Naive thymus-derived CD8-positive, alpha-beta T cell (primary cell): ENCODE data around the gene STIM1. TPM values are rescaled to one million over a fixed set of nuclear protein-coding genes. Genes with fewer than 3 reads are reported as not detected.
"Not testable (repeated sequence)": the region's sequence is repeated elsewhere in the genome, so short reads cannot be mapped to it uniquely, and the experiment has no call there.

Experiments
- ATAC-seq, 2 donors: fragments of 150-1000 bp; cut with Tn5 transposase in 1 of 2; sonication (Bioruptor Pico), chemical (Tn5 transposase) in 1 of 2; 1 replicate in 1 of 2; 2 replicates in 1 of 2; pipeline ENCODE4 v1.10.0; 2021; ENCODE audit warnings: mild to moderate bottlenecking in 2 of 2, moderate library complexity in 2 of 2
- POLR2A ChIA-PET: fragments of 350-600 bp; sonication (Branson Sonifier 250); formaldehyde crosslinking; loops from one replicate; lab custom pipeline; 2021; ENCODE audit warnings: antibody characterized with exemption; lab: Charles Lee
- DNase-seq, 10 donors: peaks; one replicate each; pipeline versions ENCODE4 v3.0.0 to v3.0.0-alpha.2; 2020 to 2022
- H3K27ac Mint-ChIP-seq, 10 donors: one replicate each; pipeline ENCODE4 v1.8.0; 2020 to 2022; ENCODE audit warnings: mild to moderate bottlenecking in 10 of 10, mixed read lengths in 10 of 10, moderate library complexity in 4 of 10, inconsistent platforms in 1 of 10
- H3K27me3 Mint-ChIP-seq, 5 donors: one replicate each; pipeline ENCODE4 v1.8.0; 2021 to 2022; ENCODE audit warnings: mixed read lengths in 5 of 5
- H3K36me3 Mint-ChIP-seq, 3 donors: one replicate each; pipeline ENCODE4 v1.8.0; 2020 to 2022; ENCODE audit warnings: mixed read lengths in 3 of 3, mild to moderate bottlenecking in 2 of 3, inconsistent platforms in 1 of 3
- H3K4me1 Mint-ChIP-seq, 4 donors: one replicate each; pipeline ENCODE4 v1.8.0; 2021 to 2022; ENCODE audit warnings: mixed read lengths in 4 of 4
- H3K4me3 Mint-ChIP-seq, 10 donors: one replicate each; pipeline ENCODE4 v1.8.0; 2020 to 2022; ENCODE audit warnings: mild to moderate bottlenecking in 10 of 10, mixed read lengths in 10 of 10, moderate library complexity in 6 of 10, inconsistent platforms in 1 of 10
- H3K9me3 Mint-ChIP-seq, 9 donors: one replicate each; pipeline ENCODE4 v1.8.0; 2020 to 2022; ENCODE audit warnings: mixed read lengths in 9 of 9, mild to moderate bottlenecking in 3 of 9, inconsistent platforms in 1 of 9, moderate library complexity in 1 of 9
- polyA plus RNA-seq, 3 donors: library from polyadenylated mRNA; unstranded; fragments of 300-500 nt; fragmentation: Illumina TruSeq; gene quantifications; one replicate each; pipeline ENCODE4 v1.2.3, GENCODE V29; 2021
- total RNA-seq, 8 experiments: library from RNA in 2 of 8; stranded (reverse) in 2 of 8; gene quantifications; one replicate each; pipeline ENCODE4 v1.2.3 and lab custom pipeline; 2021 to 2026

Gene STIM1
- total and polyA plus RNA-seq, 5 experiments from 2014 or later = 33.4 to 101 (median 39.0) TPM

DNA sequence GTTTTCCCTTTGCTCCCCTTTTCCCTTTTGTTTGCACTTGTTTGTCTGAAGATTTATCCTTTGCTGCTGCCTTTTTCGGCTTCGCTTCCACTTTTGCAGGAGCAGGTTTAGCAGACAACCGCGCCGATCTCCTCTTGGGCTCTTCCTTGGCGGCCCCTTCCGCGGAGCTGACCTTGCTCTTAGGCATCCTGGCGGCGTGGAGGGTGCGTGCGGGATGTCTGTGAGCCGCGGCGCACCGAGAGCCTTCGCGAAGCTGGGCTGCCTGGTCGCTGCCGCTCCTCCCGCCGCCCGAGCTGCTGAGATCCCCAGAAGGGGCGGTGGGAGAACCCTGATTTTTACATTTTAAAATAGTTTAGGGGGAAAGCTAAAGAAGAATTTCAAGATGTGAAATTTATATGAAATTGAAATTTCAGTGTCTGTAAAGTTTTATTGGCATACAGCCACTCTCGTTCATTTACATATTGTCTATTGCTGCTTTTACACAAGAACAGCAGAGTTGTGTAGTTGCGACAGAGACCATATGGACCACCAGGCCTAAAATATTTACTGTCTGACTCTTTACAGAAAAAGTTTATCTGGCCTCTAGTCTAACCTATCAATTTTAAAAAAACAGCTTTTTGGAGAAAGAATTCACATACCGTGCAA is 133.9 kb downstream of the STIM1 start:
- DNase-seq (peak in 1 of 10 donors; percentile 9), ATAC-seq (no peak)
- POLR2A ChIA-PET = interaction anchor here (0.6 to 1.9 kb wide), 6 partner anchors 18 to 151 kb away, joined by 3 to 16 read pairs (median 5); partner anchors contain the start of genes RHOG and STIM1
- H3K27me3 Mint-ChIP-seq = no peaks in the 10 kb centered on the region
- H3K36me3 Mint-ChIP-seq = peaks cover 7% of the 10 kb centered on the region in 3 donors
- H3K4me1 Mint-ChIP-seq = peaks cover 30 to 84% (median 82%) of the 10 kb centered on the region in 4 donors
- H3K4me3 Mint-ChIP-seq = peak overlapping the region; percentile 16 to 78 (median 61)
- H3K27ac Mint-ChIP-seq = peak overlapping the region; percentile 52 to 95 (median 86)
- peaks cover 2 to 9% (median 5%) of the 10 kb centered on the region in 9 donors for H3K9me3 Mint-ChIP-seq

DNA sequence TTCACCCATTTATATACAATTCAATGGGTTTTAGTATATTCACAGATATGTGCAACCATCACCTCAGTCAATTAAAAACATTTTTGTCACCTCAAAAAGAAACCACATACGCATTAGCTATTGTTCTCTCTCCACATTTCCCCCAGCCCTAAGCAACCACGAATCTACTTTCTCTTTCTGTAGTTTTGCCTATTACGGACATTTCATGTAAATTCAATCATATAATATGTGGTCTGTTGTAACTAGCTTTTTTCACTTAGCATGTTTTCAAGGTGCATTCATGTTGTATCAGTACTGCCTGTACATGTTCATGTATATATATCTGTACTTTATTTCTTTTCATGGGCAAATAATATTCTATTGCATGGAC is 134.4 kb downstream of the STIM1 start:
- DNase-seq (peak in 4 of 10 donors; percentile 43 to 80 (median 64)), ATAC-seq (peak; percentile 82 to 85)
- POLR2A ChIA-PET = interaction anchor here (0.6 to 1.9 kb wide), 6 partner anchors 17 to 152 kb away, joined by 3 to 16 read pairs (median 5); partner anchors contain the start of genes RHOG and STIM1
- H3K4me3 Mint-ChIP-seq = peak overlapping the region; percentile 16 to 78 (median 58)
- peaks cover 3 to 14% (median 9%) of the 10 kb centered on the region in 9 donors for H3K9me3 Mint-ChIP-seq
- no peaks in the 10 kb centered on the region for H3K27me3 Mint-ChIP-seq
- H3K4me1 Mint-ChIP-seq = peaks cover 33 to 84% (median 81%) of the 10 kb centered on the region in 4 donors
- H3K27ac Mint-ChIP-seq = peak overlapping the region; percentile 52 to 95 (median 86)
- H3K36me3 Mint-ChIP-seq = peaks cover 11 to 12% (median 12%) of the 10 kb centered on the region in 3 donors

DNA sequence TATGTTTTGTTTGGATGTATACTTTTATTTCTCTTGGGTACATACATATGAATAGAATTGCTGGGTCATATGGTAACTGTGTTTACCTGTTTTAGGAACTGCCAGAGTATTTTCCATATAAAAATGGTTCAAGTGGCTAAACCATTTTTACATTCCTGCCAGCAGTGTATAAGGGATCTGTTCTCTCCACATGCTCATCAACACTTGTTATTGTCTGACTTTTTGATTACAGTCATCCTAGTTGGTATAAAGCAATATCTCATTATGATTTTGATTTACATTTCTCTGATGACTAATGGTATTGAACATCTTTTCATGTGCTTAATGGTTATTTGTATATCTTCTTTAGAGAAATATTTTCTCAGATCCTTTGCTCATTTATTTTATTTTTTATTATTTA is 134.9 kb downstream of the STIM1 start:
- no peaks in the 10 kb centered on the region for H3K27me3 Mint-ChIP-seq
- H3K4me1 Mint-ChIP-seq = peaks cover 30 to 84% (median 81%) of the 10 kb centered on the region in 4 donors
- DNase-seq (no peak), ATAC-seq (no peak)
- POLR2A ChIA-PET = interaction anchor here (0.6 to 1.9 kb wide), 4 partner anchors 17 to 152 kb away, joined by 3 to 16 read pairs (median 8); partner anchors contain the start of gene STIM1
- H3K9me3 Mint-ChIP-seq = peaks cover 3 to 19% (median 11%) of the 10 kb centered on the region in 9 donors
- peak overlapping the region in 9 of 10 donors; percentile 52 to 95 (median 82) for H3K27ac Mint-ChIP-seq
- H3K4me3 Mint-ChIP-seq = peak overlapping the region in 9 of 10 donors; percentile 36 to 78 (median 65)
- peaks cover 16% of the 10 kb centered on the region in 3 donors for H3K36me3 Mint-ChIP-seq

DNA sequence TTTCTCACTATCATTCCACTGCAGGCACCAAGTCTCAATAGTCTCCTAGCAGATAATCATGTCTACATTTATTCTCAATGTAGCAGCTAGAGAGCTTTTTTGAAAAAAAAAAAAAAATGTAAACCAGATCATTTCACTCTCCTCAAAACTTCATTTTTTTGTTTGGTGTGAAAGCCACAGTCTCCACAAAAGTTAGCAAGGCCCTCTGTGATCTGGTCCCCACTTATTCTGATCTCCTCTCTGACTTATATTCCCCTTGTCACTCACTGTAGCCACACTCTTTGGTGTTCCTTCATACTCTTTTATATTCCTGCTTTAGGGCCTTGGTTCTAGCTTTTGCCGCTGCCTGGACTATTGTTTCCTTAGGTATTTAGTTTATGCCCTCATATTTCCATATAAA is 137.5 kb downstream of the STIM1 start:
- Mint-ChIP-seq H3K27ac (peak overlapping the region in 8 of 10 donors; percentile 23 to 86 (median 74)), H3K4me3 (peak overlapping the region in 7 of 10 donors; percentile 0 to 57 (median 43)), H3K4me1 (peaks cover 31 to 84% (median 80%) of the 10 kb centered on the region in 4 donors), H3K27me3 (no peaks in the 10 kb centered on the region), H3K9me3 (peaks cover 3 to 19% (median 11%) of the 10 kb centered on the region in 9 donors), H3K36me3 (peaks cover 16 to 18% (median 17%) of the 10 kb centered on the region in 3 donors)
- POLR2A ChIA-PET = interaction anchor here (0.6 to 2.0 kb wide), 2 partner anchors 51 to 140 kb away, joined by 3 to 5 read pairs; no protein-coding TSS in a partner anchor
- ATAC-seq (peak; percentile 24 to 26), DNase-seq (peak in 2 of 10 donors; percentile 24 to 39)

DNA sequence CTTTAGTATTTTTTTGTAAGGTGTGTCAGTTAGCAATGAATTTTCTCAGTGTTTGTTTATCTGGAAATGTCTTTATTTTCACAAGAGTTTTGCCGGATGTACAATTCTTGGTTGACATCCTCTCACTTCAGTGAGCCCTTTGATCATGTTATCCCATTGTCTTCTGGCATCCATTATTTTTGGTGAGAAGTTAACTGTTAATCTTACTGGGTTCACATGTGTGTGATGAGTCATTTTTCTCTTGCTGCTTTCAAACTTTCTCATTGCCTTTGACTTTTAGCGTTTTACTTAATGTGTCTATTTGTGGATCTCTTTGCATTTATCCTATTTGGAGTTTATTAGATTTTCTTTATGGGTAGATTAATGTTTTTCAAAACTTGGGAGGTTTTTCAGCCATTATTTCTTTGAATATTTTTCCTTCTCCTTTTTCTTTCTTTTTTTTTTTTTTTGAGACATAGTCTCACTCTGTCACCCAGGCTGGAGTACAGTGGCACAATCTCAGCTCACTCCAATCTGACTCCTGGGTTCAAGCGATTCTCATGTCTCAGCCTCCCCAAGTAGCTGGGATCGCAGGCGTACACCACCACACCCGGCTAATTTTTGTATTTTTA is 138.7 kb downstream of the STIM1 start:
- ATAC-seq (no peak), DNase-seq (no peak)
- H3K27ac Mint-ChIP-seq = peak overlapping the region in 5 of 10 donors; percentile 5 to 74 (median 33)
- peaks cover 17 to 18% (median 17%) of the 10 kb centered on the region in 3 donors for H3K36me3 Mint-ChIP-seq
- H3K9me3 Mint-ChIP-seq = peaks cover 3 to 19% (median 11%) of the 10 kb centered on the region in 9 donors
- peak overlapping the region in 4 of 10 donors; percentile 0 to 48 (median 10) for H3K4me3 Mint-ChIP-seq
- POLR2A ChIA-PET = interaction anchor here (2.0 kb wide), 1 partner anchor 52 kb away, joined by 5 read pairs; no protein-coding TSS in a partner anchor
- H3K27me3 Mint-ChIP-seq = no peaks in the 10 kb centered on the region
- H3K4me1 Mint-ChIP-seq = peaks cover 33 to 84% (median 76%) of the 10 kb centered on the region in 4 donors

DNA sequence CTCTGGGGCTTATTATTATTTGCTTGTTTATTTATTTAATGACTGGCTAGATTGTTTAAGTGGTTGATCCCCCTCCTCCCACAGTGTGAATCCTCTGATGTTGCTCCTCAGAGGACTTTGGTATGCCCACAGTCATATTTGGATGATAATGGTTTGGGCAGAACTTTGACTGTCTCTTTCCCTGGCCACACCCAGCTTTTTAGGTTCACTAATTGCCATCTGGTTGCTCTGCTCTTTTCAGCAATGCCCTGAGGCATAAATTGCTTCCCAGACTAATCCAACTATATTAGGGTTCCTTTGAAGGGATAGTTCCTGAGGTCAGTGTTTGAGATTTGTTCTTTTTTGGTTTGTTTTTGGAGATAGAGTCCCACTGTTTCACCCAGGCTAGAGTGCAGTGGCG is 139.8 kb downstream of the STIM1 start:
- H3K27me3 Mint-ChIP-seq = no peaks in the 10 kb centered on the region
- ATAC-seq (no peak), DNase-seq (no peak)
- H3K27ac Mint-ChIP-seq = peak overlapping the region in 1 of 10 donors; percentile 43
- peak overlapping the region in 3 of 10 donors; percentile 25 to 42 (median 30) for H3K4me3 Mint-ChIP-seq
- peaks cover 37 to 80% (median 70%) of the 10 kb centered on the region in 4 donors for H3K4me1 Mint-ChIP-seq
- POLR2A ChIA-PET = no interaction called here
- H3K36me3 Mint-ChIP-seq = peaks cover 18 to 21% (median 20%) of the 10 kb centered on the region in 3 donors
- peaks cover 2 to 19% (median 11%) of the 10 kb centered on the region in 9 donors for H3K9me3 Mint-ChIP-seq

DNA sequence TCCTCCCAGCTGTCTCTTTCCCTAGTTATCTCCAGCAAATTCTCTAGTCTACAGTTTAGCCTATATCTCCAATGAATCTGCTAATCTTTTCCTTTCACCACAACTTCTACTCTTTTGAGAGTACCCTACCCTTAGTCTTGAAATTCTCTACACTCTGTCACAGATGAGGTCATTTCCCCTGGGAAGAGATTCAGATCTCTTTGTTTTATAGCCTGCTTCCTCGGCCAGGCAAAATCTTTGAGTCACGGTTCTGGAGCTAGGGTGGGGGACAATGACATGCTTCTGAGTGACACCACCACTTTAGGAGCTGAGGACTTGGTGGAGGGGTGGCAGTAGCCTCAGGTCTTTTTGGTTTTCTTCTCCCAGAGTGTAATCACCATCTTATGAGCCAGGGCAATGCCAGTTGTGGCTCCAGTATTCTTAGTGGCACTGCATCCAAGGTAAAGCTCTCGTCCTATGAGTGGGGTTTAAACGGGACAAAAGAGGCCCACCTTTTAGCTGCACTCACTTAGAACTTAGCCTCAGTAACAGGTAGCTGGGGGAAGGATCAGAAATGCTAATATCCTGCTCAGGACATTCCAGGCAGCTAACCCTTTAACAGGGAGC is 140.6 kb downstream of the STIM1 start:
- peaks cover 34 to 74% (median 64%) of the 10 kb centered on the region in 4 donors for H3K4me1 Mint-ChIP-seq
- H3K27ac Mint-ChIP-seq = peak overlapping the region in 5 of 10 donors; percentile 26 to 47 (median 41)
- H3K36me3 Mint-ChIP-seq = peaks cover 18 to 21% (median 20%) of the 10 kb centered on the region in 3 donors

DNA sequence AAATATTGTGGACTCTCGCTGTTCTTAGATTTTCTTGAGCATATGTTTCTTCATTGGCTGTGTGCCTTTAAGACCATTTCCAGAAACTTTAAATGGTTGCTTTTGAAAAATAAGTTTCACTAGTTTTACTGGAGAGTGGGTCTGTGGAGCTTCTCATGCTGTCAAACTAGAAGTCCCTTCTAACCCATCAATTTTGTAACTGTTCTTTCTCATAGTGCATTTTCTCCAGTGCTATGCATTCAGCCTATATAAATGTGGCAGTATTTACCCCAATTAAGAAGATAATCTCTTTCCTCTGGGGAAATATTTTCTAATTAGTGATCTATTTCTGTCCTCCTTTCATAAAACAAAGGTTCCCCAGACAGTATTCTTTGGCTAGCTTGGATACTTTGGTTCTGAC is 141.2 kb downstream of the STIM1 start:
- peaks cover 2 to 19% (median 12%) of the 10 kb centered on the region in 9 donors for H3K9me3 Mint-ChIP-seq

More for the DNA sequence above, 140.6 kb downstream of the STIM1 start:
- POLR2A ChIA-PET = interaction anchor here (0.9 kb wide), 1 partner anchor 17 kb away, joined by 3 read pairs; no protein-coding TSS in a partner anchor
- Mint-ChIP-seq H3K4me3 (peak overlapping the region in 5 of 10 donors; percentile 7 to 58 (median 25)), H3K9me3 (peaks cover 2 to 19% (median 12%) of the 10 kb centered on the region in 9 donors), H3K27me3 (no peaks in the 10 kb centered on the region)
- ATAC-seq (no peak), DNase-seq (no peak)

DNA sequence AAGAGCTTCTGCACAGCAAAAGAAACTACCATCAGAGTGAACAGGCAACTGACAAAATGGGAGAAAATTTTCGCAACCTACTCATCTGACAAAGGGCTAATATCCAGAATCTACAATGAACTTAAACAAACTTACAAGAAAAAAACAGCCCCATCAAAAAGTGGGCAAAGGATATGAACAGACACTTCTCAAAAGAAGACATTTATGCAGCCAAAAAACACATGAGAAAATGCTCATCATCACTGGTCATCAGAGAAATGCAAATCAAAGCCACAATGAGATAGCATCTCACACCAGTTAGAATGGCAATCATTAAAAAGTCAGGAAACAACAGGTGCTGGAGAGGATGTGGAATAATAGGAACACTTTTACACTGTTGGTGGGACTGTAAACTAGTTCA is 149.3 kb downstream of the STIM1 start:
- ATAC-seq, DNase-seq, H3K4me3 Mint-ChIP-seq, H3K9me3 Mint-ChIP-seq, H3K27me3 Mint-ChIP-seq, H3K36me3 Mint-ChIP-seq: not testable (repeated sequence)
- POLR2A ChIA-PET = interaction anchor here (1.3 kb wide), 1 partner anchor 18 kb away, joined by 4 read pairs; no protein-coding TSS in a partner anchor
- H3K27ac Mint-ChIP-seq = peak overlapping the region in 2 of 10 donors; percentile 4 to 23
- peaks cover 19 to 31% (median 26%) of the 10 kb centered on the region in 4 donors for H3K4me1 Mint-ChIP-seq

More for the DNA sequence above, 141.2 kb downstream of the STIM1 start:
- Mint-ChIP-seq H3K4me1 (peaks cover 34 to 70% (median 59%) of the 10 kb centered on the region in 4 donors), H3K27ac (peak overlapping the region in 4 of 10 donors; percentile 26 to 44 (median 39)), H3K4me3 (peak overlapping the region in 1 of 10 donors; percentile 15), H3K36me3 (peaks cover 18 to 21% (median 20%) of the 10 kb centered on the region in 3 donors), H3K27me3 (no peaks in the 10 kb centered on the region)
- POLR2A ChIA-PET = interaction anchor here (0.9 kb wide), 1 partner anchor 17 kb away, joined by 3 read pairs; no protein-coding TSS in a partner anchor
- no peak for DNase-seq
- ATAC-seq = no peak

DNA sequence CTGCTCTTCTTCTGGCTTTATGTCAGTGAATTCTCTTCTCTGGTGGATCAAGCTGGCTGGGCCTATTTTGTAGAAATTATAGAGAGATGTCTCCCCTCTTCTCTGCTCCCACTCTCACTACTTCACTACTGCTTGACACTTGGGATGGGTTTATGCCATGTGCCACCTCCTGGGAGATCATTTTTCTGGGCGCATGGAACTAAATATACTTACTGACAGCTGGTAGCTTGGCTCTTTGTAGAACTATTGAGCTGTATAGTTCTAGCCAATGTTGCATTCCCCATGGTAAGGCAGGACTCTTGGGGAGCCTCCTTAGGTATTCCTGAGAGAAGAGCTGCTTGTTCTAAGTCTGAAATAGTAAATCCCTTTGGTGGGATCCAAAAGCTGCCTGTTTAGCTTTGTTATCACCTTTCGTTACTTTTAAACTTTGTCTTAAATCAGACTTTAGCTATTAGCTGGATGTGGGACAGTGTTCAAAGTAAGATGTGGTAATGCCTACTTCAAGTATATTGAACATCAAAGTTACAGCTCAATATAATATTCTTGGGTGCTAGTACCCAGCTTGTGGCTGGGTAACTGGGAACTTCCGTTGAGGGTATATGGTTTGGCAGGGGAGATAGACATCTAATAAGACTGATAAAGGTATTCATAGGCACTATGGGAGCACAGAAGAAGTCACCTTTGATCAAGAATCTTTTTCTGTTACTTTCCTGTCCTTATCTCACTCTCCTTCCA is 151.6 kb downstream of the STIM1 start:
- Mint-ChIP-seq H3K36me3 (peaks cover 0 to 10% (median 9%) of the 10 kb centered on the region in 3 donors), H3K27ac (peak overlapping the region in 9 of 10 donors; percentile 4 to 91 (median 79)), H3K9me3 (peaks cover 0 to 7% (median 0%) of the 10 kb centered on the region in 9 donors), H3K4me1 (peaks cover 28 to 42% (median 38%) of the 10 kb centered on the region in 4 donors), H3K4me3 (peak overlapping the region in 9 of 10 donors; percentile 1 to 79 (median 57)), H3K27me3 (no peaks in the 10 kb centered on the region)
- POLR2A ChIA-PET = interaction anchor here (0.6 to 1.1 kb wide), 4 partner anchors 9 to 18 kb away, joined by 3 to 7 read pairs (median 4); no protein-coding TSS in a partner anchor
- DNase-seq (peak in 1 of 10 donors; percentile 11), ATAC-seq (peak; percentile 68 to 89)

DNA sequence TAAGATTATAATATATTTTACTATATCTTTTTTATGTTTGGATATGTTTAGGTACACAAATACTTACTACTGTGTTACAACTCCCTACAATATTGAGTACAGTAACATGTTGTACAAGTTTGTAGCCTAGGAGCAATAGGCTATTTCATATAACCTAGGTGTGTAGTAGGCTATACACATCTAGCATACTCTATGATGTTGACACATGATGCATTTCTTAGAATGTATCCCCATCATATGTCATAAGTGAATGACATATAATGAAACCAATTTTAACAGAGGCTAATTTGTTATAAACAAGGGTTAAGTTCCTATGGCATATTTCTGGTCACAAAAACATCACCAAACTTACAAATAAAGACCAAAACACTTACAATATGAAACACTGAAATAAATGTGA is 152.7 kb downstream of the STIM1 start:
- Mint-ChIP-seq H3K4me3 (no peak overlapping the region), H3K27ac (no peak overlapping the region), H3K9me3 (peaks cover 0 to 9% (median 0%) of the 10 kb centered on the region in 9 donors), H3K36me3 (peaks cover 0 to 11% (median 9%) of the 10 kb centered on the region in 3 donors), H3K27me3 (no peaks in the 10 kb centered on the region), H3K4me1 (peaks cover 31 to 52% (median 48%) of the 10 kb centered on the region in 4 donors)
- ATAC-seq = no peak
- no peak for DNase-seq
- POLR2A ChIA-PET = no interaction called here
